HG03558 (cell line): ENCODE results near the gene TNRC18.
"Not testable (repeated sequence)": the region's sequence is repeated elsewhere in the genome, so short reads cannot be mapped to it uniquely, and the experiment has no call there.

Experiments
- ATAC-seq: cut with Tn5 transposase; IDR thresholded peaks from one replicate; pipeline ENCODE4 v1.9.1; 2021; ENCODE audit warnings: moderate number of reproducible peaks; ENCODE audit not compliant: unreplicated experiment; ENCODE audit errors: extremely low read depth

TNRC18 gene, protein sequence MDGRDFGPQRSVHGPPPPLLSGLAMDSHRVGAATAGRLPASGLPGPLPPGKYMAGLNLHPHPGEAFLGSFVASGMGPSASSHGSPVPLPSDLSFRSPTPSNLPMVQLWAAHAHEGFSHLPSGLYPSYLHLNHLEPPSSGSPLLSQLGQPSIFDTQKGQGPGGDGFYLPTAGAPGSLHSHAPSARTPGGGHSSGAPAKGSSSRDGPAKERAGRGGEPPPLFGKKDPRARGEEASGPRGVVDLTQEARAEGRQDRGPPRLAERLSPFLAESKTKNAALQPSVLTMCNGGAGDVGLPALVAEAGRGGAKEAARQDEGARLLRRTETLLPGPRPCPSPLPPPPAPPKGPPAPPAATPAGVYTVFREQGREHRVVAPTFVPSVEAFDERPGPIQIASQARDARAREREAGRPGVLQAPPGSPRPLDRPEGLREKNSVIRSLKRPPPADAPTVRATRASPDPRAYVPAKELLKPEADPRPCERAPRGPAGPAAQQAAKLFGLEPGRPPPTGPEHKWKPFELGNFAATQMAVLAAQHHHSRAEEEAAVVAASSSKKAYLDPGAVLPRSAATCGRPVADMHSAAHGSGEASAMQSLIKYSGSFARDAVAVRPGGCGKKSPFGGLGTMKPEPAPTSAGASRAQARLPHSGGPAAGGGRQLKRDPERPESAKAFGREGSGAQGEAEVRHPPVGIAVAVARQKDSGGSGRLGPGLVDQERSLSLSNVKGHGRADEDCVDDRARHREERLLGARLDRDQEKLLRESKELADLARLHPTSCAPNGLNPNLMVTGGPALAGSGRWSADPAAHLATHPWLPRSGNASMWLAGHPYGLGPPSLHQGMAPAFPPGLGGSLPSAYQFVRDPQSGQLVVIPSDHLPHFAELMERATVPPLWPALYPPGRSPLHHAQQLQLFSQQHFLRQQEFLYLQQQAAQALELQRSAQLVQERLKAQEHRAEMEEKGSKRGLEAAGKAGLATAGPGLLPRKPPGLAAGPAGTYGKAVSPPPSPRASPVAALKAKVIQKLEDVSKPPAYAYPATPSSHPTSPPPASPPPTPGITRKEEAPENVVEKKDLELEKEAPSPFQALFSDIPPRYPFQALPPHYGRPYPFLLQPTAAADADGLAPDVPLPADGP (N-terminal part only)

DNA sequence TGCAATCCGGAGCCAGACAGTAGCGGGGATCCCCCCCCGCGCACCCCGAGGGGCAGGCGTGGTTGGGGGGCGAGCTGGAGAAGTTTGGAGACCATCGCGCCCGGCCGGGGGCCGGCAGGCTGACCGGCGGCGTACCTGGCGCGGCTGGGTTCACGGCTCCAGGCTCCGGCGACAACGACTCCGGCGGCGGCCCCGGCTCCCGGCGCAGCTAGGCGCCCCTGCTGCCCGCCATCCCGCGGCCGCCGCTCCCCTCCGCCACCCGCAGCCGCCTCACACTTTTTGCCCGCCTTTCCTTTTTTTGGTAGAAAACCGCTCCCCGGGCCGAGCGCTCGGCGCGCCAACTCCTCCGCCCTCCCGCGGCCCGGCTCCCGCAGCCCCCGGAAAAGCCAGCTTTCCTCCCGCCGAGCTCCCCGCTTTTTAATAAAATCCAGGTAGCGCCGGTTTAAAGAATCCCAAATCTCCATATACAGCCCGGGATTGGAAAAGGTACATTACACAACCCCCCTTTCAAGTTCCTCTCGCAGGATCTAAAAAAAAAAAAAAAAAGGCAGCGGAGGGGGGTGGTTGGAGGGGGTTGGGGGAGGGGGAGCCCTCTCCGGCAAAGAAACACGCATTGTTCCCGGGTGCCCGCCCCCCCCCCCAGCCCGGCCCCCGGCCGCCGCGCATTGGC is at the start of gene TNRC18:
Gene TNRC18, minus strand, starts transcription at position 529 of the 670 bp plus-strand sequence. CDS start 2,588 bp downstream, outside the sequence.
- ATAC-seq: no peak

GRCh38 chr7:5472432-5473315 is 49.0 kb upstream of the TNRC18 start:
- no peak for ATAC-seq

DNA sequence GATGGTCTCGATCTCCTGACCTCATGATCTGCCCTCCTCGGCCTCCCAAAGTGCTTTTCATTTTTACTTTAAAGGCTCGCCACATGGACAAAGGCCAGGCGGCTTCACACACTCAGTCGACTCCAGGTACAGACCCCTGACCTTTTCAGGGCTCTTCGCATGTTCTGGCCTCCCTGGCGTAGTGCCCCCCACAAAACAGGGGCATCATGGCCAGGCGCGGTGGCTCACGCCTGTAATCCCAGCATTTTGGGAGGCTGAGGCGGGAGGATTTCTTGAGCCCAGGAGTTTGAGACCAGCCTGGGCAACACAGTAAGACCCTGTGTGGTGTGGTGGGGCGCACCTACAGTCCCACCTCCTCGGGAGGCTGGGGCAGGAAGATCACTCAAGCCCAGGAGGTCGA is 48.0 kb upstream of the TNRC18 start:
- not testable (repeated sequence) for ATAC-seq

DNA sequence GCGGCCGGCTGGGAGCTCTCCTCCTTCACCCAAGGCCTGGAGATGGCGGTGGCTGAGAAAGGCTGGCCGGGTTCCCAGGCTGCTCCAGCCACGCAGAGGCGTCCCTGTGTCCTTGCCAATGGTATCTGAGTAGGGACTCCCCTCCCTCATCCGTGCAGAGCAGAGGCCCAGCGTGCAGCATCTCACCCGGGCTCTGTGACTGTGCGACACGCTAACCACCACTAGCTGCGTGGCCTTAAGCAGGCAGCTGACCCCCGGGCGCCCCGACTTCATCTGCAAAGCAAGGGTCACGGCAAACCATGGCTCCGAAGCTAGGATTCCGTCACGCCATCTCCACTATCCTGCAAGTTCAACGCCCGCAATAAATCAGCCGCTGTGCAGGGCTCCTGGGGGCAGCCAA is 47.2 kb upstream of the TNRC18 start:
- no peak for ATAC-seq

- no peak for ATAC-seq
These were observed 46.5 kb upstream of the TNRC18 start for GRCh38 chr7:5470167-5470532.

DNA sequence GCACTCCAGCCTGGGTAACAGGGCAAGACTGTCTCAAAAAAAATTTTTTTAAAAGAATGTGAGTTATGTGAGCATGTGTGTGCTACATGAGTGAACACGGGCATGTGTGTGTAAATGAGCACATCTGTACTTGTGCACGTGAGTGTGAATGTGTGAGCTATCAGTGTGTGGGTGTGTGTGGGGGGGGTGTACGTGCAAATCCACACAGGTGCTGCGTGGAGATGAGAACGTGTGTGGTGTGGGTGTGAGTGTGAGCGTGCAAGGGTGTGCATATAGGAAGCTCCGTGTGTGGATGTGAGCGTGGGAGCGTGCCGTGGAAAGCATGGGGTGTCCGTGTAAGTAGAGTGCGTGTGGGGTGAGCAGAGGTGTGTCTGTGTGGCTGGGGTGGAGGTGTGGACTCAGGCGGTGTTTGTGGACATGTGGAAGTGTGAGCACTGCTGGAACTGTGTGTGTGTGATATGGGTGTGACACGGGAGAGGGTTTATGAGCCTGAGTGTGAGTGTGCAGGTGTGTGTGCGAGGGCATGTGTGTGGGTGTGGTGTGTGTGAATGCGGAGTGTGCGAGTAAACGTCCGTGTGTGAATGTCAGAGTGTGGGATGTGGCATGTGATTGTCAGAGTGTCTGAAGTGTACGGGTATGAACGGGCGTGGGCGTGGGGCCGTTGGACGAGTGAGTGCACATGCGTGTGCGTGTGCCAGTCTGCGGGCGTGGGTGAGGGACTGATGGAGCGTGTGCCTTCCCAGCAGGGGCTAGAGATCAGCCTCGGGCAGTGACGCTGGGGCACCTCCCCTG is 45.9 kb upstream of the TNRC18 start:
- ATAC-seq: no peak

DNA sequence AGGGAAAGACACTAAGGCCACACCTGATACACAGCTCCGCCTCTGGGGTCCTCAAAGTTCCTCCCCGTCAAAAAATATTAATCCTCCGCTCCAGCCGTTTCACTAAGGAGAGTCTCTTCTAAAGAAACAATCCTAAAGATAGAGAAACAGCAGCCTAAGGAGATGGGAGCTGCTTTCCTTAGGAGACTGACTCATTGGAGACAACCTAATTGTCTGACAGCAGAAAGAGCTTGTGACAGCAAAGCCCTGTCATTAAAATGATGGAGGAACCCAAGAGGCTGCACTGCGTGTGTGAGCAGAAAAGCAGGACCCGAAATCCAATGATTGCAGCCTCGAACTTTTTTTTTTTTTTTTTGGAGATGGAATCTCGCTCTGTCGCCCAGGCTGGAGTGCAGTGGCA is 44.0 kb upstream of the TNRC18 start:
- ATAC-seq: no peak

DNA sequence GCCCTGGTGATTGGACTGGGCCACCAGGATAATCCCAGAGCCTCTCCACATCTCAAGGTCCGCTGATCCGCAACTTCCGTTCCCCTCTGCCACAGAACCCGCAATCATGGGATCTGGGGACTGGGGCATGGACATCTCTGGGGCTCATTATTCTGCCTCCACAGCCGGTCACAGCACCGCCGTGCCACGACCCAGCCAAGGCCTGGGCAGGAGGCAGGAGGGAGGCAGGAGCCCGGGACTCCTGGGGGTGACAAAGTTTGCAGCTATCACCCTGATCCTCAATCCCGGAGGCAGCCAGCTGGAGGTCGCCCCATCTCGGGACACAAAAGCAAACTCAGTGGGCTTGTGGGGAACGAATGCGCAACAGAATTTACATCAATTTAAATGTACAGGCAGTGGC is 42.9 kb upstream of the TNRC18 start:
- ATAC-seq: no peak

DNA sequence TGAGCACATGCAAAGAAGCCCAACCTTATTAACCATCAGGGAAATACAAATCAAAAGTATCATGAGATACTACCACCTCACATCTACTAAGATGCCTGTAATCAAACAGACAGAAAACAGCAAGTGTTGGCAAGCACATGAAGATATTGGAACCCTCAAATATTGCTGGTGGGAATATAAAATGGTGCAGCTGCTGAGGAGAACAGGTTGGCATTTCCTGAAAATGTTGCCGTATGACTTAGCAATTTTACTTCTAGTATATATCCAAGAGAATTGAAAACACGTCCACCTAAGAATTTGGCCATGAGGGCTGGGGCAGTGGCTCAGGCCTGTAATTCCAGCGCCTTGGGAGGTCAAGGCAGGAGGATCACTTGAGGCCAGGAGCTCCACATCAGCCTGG is 39.4 kb upstream of the TNRC18 start:
- ATAC-seq: no peak

DNA sequence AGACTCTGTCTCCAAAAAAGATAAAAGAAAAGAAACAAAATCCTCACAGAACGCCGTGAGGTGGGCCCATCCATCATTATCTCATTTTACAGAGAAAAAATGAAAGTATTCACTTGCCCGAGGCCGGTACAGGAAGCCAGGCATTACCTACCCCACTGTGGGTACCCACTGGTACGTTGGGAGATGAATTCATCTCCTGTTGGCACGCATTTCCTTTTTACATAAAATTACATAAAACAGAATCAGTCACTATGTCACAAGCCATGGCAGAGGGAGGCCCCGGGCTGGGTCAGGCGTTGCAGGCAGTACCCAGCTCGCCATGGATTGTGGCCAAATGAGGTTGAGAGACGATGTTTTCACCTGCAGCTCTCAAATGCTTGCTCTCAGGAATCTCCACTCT is 38.6 kb upstream of the TNRC18 start:
- no peak for ATAC-seq

DNA sequence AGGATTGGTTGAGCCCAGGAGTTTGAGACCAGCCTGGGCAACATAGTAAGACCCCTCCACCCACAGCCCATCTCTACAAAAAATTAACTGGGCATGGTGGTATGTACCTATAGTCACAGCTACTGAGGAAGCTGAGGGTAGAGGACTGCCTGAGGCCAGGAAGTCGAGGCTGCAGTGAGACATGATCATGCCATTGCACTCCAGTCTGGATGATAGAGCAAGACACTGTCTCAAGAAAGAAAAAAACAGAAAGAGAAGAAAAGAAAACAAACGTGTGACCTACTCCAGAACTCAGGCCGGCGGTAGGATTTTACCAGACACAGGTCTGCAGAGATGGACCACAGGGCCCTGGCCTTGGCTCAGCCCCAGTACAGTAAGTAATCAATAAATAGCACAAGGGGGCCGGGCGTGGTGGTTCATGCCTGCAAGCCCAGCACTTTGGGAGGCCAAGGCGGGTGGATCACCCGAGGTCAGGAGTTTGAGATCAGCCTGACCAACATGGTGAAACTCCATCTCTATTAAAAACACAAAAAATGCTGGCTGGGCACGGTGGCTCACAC is 35.4 kb upstream of the TNRC18 start:
- no peak for ATAC-seq

DNA sequence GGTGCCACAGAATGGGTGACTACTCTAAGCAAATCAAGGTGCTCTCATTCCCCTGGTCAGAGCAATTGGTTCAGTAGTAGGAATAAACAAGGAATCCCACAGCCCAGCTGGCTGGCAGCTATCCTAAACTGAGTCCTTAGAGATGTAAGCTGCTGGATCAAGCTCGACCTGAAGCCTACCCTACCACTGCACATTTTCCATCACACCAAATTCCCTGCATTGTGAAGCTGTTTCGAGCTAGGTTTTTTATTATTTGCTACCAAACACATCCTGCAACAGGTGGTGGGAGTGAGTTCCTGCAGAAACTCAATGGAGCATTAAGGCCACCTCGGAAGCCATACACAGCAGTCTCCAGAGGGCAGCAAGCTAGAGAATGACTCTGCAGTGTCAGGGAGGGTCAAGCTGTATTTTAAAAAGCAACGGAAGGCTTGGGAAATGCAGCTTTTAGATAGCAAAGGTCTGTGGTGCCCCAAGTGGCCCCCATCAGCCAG is 33.7 kb upstream of the TNRC18 start:
- no peak for ATAC-seq

GRCh38 chr7:5456409-5456808 is 32.8 kb upstream of the TNRC18 start:
- ATAC-seq: no peak

DNA sequence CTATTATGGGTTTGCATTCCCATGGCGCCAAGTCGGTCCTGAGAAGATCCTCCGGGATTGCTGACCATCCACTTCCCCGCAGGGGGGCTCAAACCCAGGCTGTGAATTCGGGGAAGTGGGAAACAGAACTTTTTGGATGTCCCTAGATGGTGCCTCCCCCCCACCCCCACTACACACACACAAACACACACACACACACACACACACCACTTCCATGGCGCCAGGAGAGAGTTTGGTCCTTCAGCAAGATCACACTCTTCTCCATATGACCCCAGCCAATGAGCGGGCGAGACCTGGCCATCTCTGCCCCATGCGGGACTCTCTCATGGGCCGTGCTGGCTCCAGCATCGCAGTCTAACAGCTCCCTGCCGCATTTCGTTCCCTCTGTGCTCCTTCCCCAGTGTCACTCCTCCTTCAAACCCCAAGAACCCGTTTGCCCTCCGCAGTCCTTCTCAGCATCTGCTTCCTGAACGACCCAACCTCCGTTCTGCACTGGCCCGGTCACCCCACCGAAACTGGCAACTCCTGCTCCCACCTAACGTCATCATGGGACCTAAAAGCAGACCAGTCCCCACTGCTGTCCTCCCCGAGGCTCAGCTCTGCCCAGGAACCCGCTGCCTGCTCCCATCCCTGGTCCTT is 32.1 kb upstream of the TNRC18 start:
- ATAC-seq: no peak

- no peak for ATAC-seq
These were observed 31.5 kb upstream of the TNRC18 start for GRCh38 chr7:5455175-5455574.

DNA sequence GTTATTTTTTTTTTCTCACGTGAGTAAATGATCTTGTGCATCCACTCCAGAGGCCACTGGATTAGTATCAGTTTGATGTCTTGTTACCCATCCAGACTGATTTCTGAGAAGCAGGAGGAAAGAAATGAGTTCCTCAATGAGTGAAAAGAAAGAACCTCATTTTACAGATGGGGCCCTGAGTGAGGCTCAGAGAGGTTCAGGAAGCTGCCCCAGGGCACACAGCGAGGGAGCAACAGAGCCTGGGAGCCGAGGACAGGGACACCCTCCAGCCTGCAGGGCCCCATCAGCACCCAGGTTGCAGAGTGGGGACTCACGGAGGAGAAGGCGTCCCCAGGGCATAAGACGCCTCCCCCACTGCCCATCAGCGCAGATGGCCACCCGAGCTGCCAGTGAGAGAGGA is 30.9 kb upstream of the TNRC18 start:
- no peak for ATAC-seq

DNA sequence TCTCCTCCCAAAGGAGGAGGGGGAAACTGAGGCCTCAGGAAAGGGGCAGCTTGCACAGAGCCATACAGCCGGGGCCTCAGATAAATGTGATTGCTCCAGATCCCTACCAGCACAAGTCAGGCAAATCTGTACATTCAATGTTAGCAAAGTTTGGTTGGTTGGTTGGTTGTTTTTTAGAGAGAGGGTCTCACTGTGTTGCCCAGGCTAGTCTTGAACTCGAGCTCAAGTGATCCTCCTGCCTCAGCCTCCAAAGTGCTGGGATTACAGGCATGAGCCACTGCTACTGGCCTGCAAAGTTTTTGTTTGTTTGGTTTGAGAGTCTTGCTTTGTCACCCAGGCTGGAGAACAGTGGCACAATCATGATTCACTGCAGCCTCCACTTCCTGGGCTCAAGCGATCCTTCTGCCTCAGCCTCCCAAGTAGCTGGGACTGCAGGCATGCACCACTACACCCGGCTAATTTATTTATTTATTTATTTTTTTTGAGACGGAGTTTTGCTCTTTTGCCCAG is 30.0 kb upstream of the TNRC18 start:
- ATAC-seq: no peak
